ENCODE results near the gene RASL11A.

Gene RASL11A

DNA sequence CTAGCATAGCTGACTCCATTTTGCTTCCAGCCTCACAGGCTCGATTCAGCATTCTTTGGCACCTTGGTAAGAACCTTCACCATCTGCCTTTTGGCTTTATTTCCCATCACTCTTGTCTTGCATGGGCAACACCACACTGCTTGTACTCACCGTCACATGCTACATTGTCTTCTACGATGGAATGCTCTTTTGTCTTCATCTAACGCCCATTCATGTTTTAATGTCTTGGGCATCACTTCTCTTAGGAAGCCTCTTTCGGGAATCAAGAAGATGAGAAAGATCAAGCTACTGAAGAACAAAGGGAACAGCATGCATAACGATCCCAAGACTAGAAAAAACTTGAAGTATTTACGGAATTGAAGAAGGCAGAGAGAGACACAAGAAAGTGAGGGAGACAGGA lies 25.0 kb upstream of the RASL11A start:
- Histone ChIP-seq H3K14ac (ENCODE audit: low read length in 2 of 2) (no peak overlapping the region), H3K36me3 (ENCODE audit: control insufficient read depth in 1 of 2, insufficient read depth in 2 of 2, low read depth in 1 of 2, low read length in 2 of 2) (no peaks in the 10 kb centered on the region), H4K8ac (ENCODE audit: low read length) (no peak overlapping the region), H3K27ac (ENCODE audit: low read length, poor library complexity, severe bottlenecking) (no peak overlapping the region), H3K4me3 (ENCODE audit: insufficient read depth in 1 of 2, low read depth in 1 of 2, low read length in 2 of 2) (no peak overlapping the region), H2AFZ (ENCODE audit: low read depth, low read length) (no peak overlapping the region), H3K9ac (ENCODE audit: low read length) (no peak overlapping the region), H3K18ac (ENCODE audit: low read depth in 1 of 2, low read length in 2 of 2) (no peak overlapping the region), H3K9me3 (ENCODE audit: control insufficient read depth, low read length) (no peaks in the 10 kb centered on the region), H3K4me1 (ENCODE audit: control insufficient read depth, insufficient read depth, low read depth, low read length) (peaks cover 1% of the 10 kb centered on the region), H2BK5ac (ENCODE audit: low read depth, low read length, poor library complexity, severe bottlenecking) (no peak overlapping the region), H3K27me3 (ENCODE audit: control insufficient read depth in 1 of 2, insufficient read depth in 1 of 2, low read length in 2 of 2) (no peaks in the 10 kb centered on the region), H2BK15ac (ENCODE audit: low read depth, poor library complexity, severe bottlenecking) (no peak overlapping the region), H3K23ac (ENCODE audit: low read length in 2 of 2) (no peak overlapping the region), H3K4ac (ENCODE audit: low read depth in 1 of 2, low read length in 2 of 2) (no peak overlapping the region), H2AK5ac (ENCODE audit: low read length, severe bottlenecking) (no peak overlapping the region), H2BK120ac (ENCODE audit: low read depth, low read length) (no peak overlapping the region), H3K4me2 (ENCODE audit: low read length, poor library complexity, severe bottlenecking) (no peak overlapping the region), H3K79me1 (replicated peaks; ENCODE audit: low read length, poor library complexity, severe bottlenecking) (peaks cover 4% of the 10 kb centered on the region), H4K91ac (ENCODE audit: low read length) (no peak overlapping the region), H2BK12ac (ENCODE audit: low read length in 2 of 2) (no peak overlapping the region)
- WGBS = 83% methylated on average over 7 of the region's 7 CpGs
- DNase-seq = no peak

DNA sequence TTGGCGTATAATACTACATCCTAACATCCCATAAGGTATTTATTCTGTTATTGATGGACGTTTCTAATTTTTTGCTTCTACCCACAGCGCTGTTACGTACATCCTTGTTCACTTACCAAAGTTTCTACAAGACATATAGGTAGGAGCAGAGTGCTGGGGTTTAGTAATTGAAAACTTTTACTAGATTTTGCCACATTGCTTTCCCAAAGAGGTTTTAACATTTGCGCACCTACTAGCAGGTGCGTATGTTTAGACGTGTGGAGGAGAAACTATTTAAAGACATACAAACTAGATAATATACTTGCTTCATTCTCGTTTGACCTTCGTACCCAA lies 19.8 kb upstream of the RASL11A start:
- peaks cover 8 to 24% of the 10 kb centered on the region in 2 experiments for H3K36me3 ChIP-seq (ENCODE audit: control insufficient read depth in 1 of 2, insufficient read depth in 2 of 2, low read depth in 1 of 2, low read length in 2 of 2)
- no peak overlapping the region for H4K91ac ChIP-seq (ENCODE audit: low read length)
- no peak overlapping the region for H2BK120ac ChIP-seq (ENCODE audit: low read depth, low read length)
- H4K8ac ChIP-seq (ENCODE audit: low read length) = no peak overlapping the region
- H2AK5ac ChIP-seq (ENCODE audit: low read length, severe bottlenecking) = no peak overlapping the region
- H2BK12ac ChIP-seq (ENCODE audit: low read length in 2 of 2) = no peak overlapping the region
- no peak overlapping the region for H3K14ac ChIP-seq (ENCODE audit: low read length in 2 of 2)
- no peak overlapping the region for H3K27ac ChIP-seq (ENCODE audit: low read length, poor library complexity, severe bottlenecking)
- no peak overlapping the region for H3K18ac ChIP-seq (ENCODE audit: low read depth in 1 of 2, low read length in 2 of 2)
- peak overlapping the region; percentile 15 to 35 for H3K4ac ChIP-seq (ENCODE audit: low read depth in 1 of 2, low read length in 2 of 2)
- peak overlapping the region; percentile 100 for H3K9ac ChIP-seq (ENCODE audit: low read length)
- whole genome bisulfite sequencing = 0% methylated on average over 2 of the region's 9 CpGs
- H3K4me1 ChIP-seq (ENCODE audit: control insufficient read depth, insufficient read depth, low read depth, low read length) = peaks cover 5% of the 10 kb centered on the region
- H2BK15ac ChIP-seq (ENCODE audit: low read depth, poor library complexity, severe bottlenecking) = no peak overlapping the region
- H3K4me3 ChIP-seq (ENCODE audit: insufficient read depth in 1 of 2, low read depth in 1 of 2, low read length in 2 of 2) = peak overlapping the region; percentile 46 to 93
- H2AFZ ChIP-seq (ENCODE audit: low read depth, low read length) = no peak overlapping the region
- H3K23ac ChIP-seq (ENCODE audit: low read length in 2 of 2) = no peak overlapping the region
- H3K9me3 ChIP-seq (ENCODE audit: control insufficient read depth, low read length) = no peaks in the 10 kb centered on the region
- H3K79me1 ChIP-seq (replicated peaks; ENCODE audit: low read length, poor library complexity, severe bottlenecking) = peaks cover 4% of the 10 kb centered on the region
- peak overlapping the region; percentile 55 for H3K4me2 ChIP-seq (ENCODE audit: low read length, poor library complexity, severe bottlenecking)
- no peaks in the 10 kb centered on the region for H3K27me3 ChIP-seq (ENCODE audit: control insufficient read depth in 1 of 2, insufficient read depth in 1 of 2, low read length in 2 of 2)
- DNase-seq = no peak
- H2BK5ac ChIP-seq (ENCODE audit: low read depth, low read length, poor library complexity, severe bottlenecking) = no peak overlapping the region

DNA sequence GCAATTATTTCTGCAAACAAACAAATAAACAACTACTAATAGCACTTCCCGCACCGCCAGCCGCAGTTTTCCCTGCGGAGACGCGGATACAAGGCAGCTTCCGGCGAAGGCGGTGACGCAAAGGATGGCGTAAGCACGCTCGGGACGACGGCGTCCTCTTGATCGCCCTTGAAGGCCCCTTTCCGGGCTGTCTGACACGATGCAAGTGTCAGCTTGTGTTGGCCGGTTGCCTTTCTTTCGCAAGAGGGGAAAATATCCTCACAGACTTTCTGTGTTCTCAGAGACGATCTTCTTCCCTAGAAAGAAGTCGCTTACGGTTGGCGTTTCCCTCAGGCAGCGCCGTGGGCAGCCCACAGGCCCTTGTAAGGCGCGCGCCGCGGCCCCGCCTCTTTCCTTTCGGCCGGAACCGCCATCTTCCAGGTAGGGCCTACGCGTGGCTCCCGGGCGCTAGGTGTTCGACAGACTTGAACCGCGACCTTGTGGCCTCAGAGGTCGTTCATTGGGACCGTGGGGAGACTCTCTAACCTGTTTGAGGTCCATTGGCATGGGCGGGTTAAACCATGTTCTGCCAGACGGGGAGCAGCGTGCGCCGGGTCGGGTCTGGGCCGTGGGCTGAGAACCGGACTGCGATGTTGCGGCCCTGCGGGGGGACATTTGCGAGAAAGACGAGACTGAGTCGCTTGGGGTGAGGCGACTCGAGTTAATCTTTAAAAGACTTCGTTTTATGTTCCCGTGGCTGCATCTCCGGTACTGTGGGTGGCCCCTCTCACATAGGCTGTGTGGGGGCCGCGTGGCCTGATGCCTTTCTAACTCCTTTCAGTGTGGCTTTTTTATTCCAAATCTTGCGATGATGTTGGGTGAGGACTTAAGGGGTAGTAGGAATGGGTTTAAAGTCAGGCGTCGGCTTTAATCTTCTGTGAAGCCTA lies 19.2 kb upstream of the RASL11A start, which contains the start of gene RPL21:
Gene RPL21, plus strand, starts transcription at position 393 of the 926 bp plus-strand sequence. CDS start 2,219 bp downstream, outside the sequence.
- H2AFZ ChIP-seq (ENCODE audit: low read depth, low read length) = peak within 1 kb of the TSS; percentile 43
- DNase-seq = peak; percentile 98
- peak within 1 kb of the TSS; percentile 40 for H4K91ac ChIP-seq (ENCODE audit: low read length)
- no peak within 1 kb of the TSS for H2BK12ac ChIP-seq (ENCODE audit: low read length in 2 of 2)
- WGBS = under 1% methylated on average over 69 of the region's 69 CpGs
- peak within 1 kb of the TSS; percentile 57 for H3K4me2 ChIP-seq (ENCODE audit: low read length, poor library complexity, severe bottlenecking)
- H4K8ac ChIP-seq (ENCODE audit: low read length) = peak within 1 kb of the TSS; percentile 63
- peak within 1 kb of the TSS; percentile 90 for H2BK5ac ChIP-seq (ENCODE audit: low read depth, low read length, poor library complexity, severe bottlenecking)
- H2BK120ac ChIP-seq (ENCODE audit: low read depth, low read length) = no peak within 1 kb of the TSS
- H3K27ac ChIP-seq (ENCODE audit: low read length, poor library complexity, severe bottlenecking) = peak within 1 kb of the TSS; percentile 95
- H2AK5ac ChIP-seq (ENCODE audit: low read length, severe bottlenecking) = peak within 1 kb of the TSS; percentile 92
- H3K9ac ChIP-seq (ENCODE audit: low read length) = peak within 1 kb of the TSS; percentile 100
- no peak within 1 kb of the TSS for H2BK15ac ChIP-seq (ENCODE audit: low read depth, poor library complexity, severe bottlenecking)
- H3K14ac ChIP-seq (ENCODE audit: low read length in 2 of 2) = peak within 1 kb of the TSS in 1 of 2 experiments; percentile 97
- H3K79me1 ChIP-seq (replicated peaks; ENCODE audit: low read length, poor library complexity, severe bottlenecking) = peaks cover 4% of the 10 kb centered on the region
- no peaks in the 10 kb centered on the region for H3K27me3 ChIP-seq (ENCODE audit: control insufficient read depth in 1 of 2, insufficient read depth in 1 of 2, low read length in 2 of 2)
- peak within 1 kb of the TSS; percentile 61 to 96 for H3K4ac ChIP-seq (ENCODE audit: low read depth in 1 of 2, low read length in 2 of 2)
- no peaks in the 10 kb centered on the region for H3K9me3 ChIP-seq (ENCODE audit: control insufficient read depth, low read length)
- peaks cover 8 to 30% of the 10 kb centered on the region in 2 experiments for H3K36me3 ChIP-seq (ENCODE audit: control insufficient read depth in 1 of 2, insufficient read depth in 2 of 2, low read depth in 1 of 2, low read length in 2 of 2)
- peak within 1 kb of the TSS; percentile 80 to 93 for H3K4me3 ChIP-seq (ENCODE audit: insufficient read depth in 1 of 2, low read depth in 1 of 2, low read length in 2 of 2)
- H3K18ac ChIP-seq (ENCODE audit: low read depth in 1 of 2, low read length in 2 of 2) = peak within 1 kb of the TSS; percentile 35 to 92
- H3K23ac ChIP-seq (ENCODE audit: low read length in 2 of 2) = peak within 1 kb of the TSS; percentile 20 to 23
- H3K4me1 ChIP-seq (ENCODE audit: control insufficient read depth, insufficient read depth, low read depth, low read length) = peaks cover 5% of the 10 kb centered on the region

DNA sequence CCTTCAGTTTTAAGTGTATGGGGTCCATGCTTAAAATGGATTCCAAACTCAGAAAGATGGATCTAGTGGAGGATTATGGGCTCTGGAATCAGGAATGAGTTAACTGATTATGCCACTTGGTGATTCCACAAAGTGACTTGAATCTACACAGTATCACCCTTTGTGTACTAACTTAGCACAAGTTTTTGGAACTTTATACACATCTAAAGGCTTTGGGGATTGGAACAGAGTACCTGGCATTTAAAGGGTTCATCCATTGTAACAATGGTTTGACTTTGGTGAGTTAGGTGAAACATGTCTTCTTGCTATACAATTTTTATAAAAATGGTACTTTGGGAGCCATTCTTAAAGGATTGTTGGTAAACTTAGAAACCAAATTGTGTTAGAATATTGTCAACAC lies 18.2 kb upstream of the RASL11A start:
- H3K4ac ChIP-seq (ENCODE audit: low read depth in 1 of 2, low read length in 2 of 2) = no peak overlapping the region
- no peak overlapping the region for H2BK120ac ChIP-seq (ENCODE audit: low read depth, low read length)
- H3K36me3 ChIP-seq (ENCODE audit: control insufficient read depth in 1 of 2, insufficient read depth in 2 of 2, low read depth in 1 of 2, low read length in 2 of 2) = peaks cover 13 to 41% of the 10 kb centered on the region in 2 experiments
- H2AFZ ChIP-seq (ENCODE audit: low read depth, low read length) = no peak overlapping the region
- H3K4me3 ChIP-seq (ENCODE audit: insufficient read depth in 1 of 2, low read depth in 1 of 2, low read length in 2 of 2) = peak overlapping the region in 1 of 2 experiments; percentile 93
- no peak overlapping the region for H3K27ac ChIP-seq (ENCODE audit: low read length, poor library complexity, severe bottlenecking)
- H3K4me2 ChIP-seq (ENCODE audit: low read length, poor library complexity, severe bottlenecking) = peak overlapping the region; percentile 57
- peak overlapping the region; percentile 100 for H3K9ac ChIP-seq (ENCODE audit: low read length)
- no peaks in the 10 kb centered on the region for H3K9me3 ChIP-seq (ENCODE audit: control insufficient read depth, low read length)
- no peak overlapping the region for H2AK5ac ChIP-seq (ENCODE audit: low read length, severe bottlenecking)
- H4K91ac ChIP-seq (ENCODE audit: low read length) = no peak overlapping the region
- peaks cover 5% of the 10 kb centered on the region for H3K79me1 ChIP-seq (replicated peaks; ENCODE audit: low read length, poor library complexity, severe bottlenecking)
- peaks cover 5% of the 10 kb centered on the region for H3K4me1 ChIP-seq (ENCODE audit: control insufficient read depth, insufficient read depth, low read depth, low read length)
- H2BK12ac ChIP-seq (ENCODE audit: low read length in 2 of 2) = no peak overlapping the region
- no peaks in the 10 kb centered on the region for H3K27me3 ChIP-seq (ENCODE audit: control insufficient read depth in 1 of 2, insufficient read depth in 1 of 2, low read length in 2 of 2)
- no peak overlapping the region for H3K23ac ChIP-seq (ENCODE audit: low read length in 2 of 2)
- DNase-seq = no peak
- no peak overlapping the region for H3K18ac ChIP-seq (ENCODE audit: low read depth in 1 of 2, low read length in 2 of 2)
- no peak overlapping the region for H4K8ac ChIP-seq (ENCODE audit: low read length)
- no peak overlapping the region for H2BK5ac ChIP-seq (ENCODE audit: low read depth, low read length, poor library complexity, severe bottlenecking)
- H2BK15ac ChIP-seq (ENCODE audit: low read depth, poor library complexity, severe bottlenecking) = no peak overlapping the region
- no peak overlapping the region for H3K14ac ChIP-seq (ENCODE audit: low read length in 2 of 2)
